Activated T-cell treated with anti-CD3 and anti-CD28 coated beads for 24 hours (primary cell): ENCODE data around the gene RAG1.
"Not testable (repeated sequence)": the region's sequence is repeated elsewhere in the genome, so short reads cannot be mapped to it uniquely, and the experiment has no call there.

Source experiments
- DNase-seq: peaks from one replicate; pipeline ENCODE4 v3.0.0-alpha.2; 2020; ENCODE audit warnings: low read depth

RAG1 gene

GRCh38 chr11:36567694-36568093 lies at the start of gene RAG1:
RAG1 (plus strand) TSS chr11:36568007; CDS start chr11:36573305, 5,298 bp downstream.
- DNase-seq = no peak

- DNase-seq = no peak
Measured at GRCh38 chr11:36530840-36531239, 37.0 kb upstream of the RAG1 start.

GRCh38 chr11:36532941-36533601 lies 34.7 kb upstream of the RAG1 start:
- DNase-seq = no peak

GRCh38 chr11:36534276-36534840 lies 33.4 kb upstream of the RAG1 start:
- DNase-seq = no peak

- DNase-seq = no peak
Measured at GRCh38 chr11:36540998-36541397, 26.8 kb upstream of the RAG1 start.

GRCh38 chr11:36550385-36551115 lies 17.3 kb upstream of the RAG1 start:
- DNase-seq = no peak

GRCh38 chr11:36557390-36557789 lies 10.4 kb upstream of the RAG1 start:
- DNase-seq = not testable (repeated sequence)

GRCh38 chr11:36557991-36558390 lies 9.8 kb upstream of the RAG1 start:
- no peak for DNase-seq

GRCh38 chr11:36558571-36559413 lies 9.0 kb upstream of the RAG1 start:
- no peak for DNase-seq

- DNase-seq = no peak
Measured at GRCh38 chr11:36564376-36565030, 3.3 kb upstream of the RAG1 start.

- no peak for DNase-seq
Measured at GRCh38 chr11:36565031-36565610, 2.7 kb upstream of the RAG1 start.

- DNase-seq = no peak
Measured at GRCh38 chr11:36566407-36567053, 1.3 kb upstream of the RAG1 start.

- DNase-seq = no peak
Measured at GRCh38 chr11:36569095-36569494, 1.3 kb downstream of the RAG1 start.

GRCh38 chr11:36574486-36574885 lies 6.7 kb downstream of the RAG1 start:
- DNase-seq = no peak

GRCh38 chr11:36577373-36577772 lies 9.6 kb downstream of the RAG1 start:
- DNase-seq = no peak

GRCh38 chr11:36577859-36578258 lies 10.1 kb downstream of the RAG1 start:
- DNase-seq = no peak

- DNase-seq = no peak
Measured at GRCh38 chr11:36578458-36578857, 10.7 kb downstream of the RAG1 start.

- DNase-seq = no peak
Measured at GRCh38 chr11:36581536-36581935, 13.7 kb downstream of the RAG1 start.

- DNase-seq = no peak
Measured at GRCh38 chr11:36583667-36584066, 15.9 kb downstream of the RAG1 start.

GRCh38 chr11:36586543-36586942 lies 18.7 kb downstream of the RAG1 start:
- DNase-seq = no peak

- DNase-seq = no peak
Measured at GRCh38 chr11:36588099-36588498, 20.3 kb downstream of the RAG1 start.
